ENCODE results near the gene GPHA2. TPM values are rescaled to one million over a fixed set of nuclear protein-coding genes. Genes with fewer than 3 reads are reported as not detected.

GPHA2 gene
- total and polyA plus RNA-seq, 2 of the 13 experiments (the other 11 are each of a cell fraction or from before 2014, with no cell fraction given), result 13.0 to 19.1 TPM

GRCh38 chr11:64888729-64889511 lies 46.8 kb downstream of the GPHA2 start (continued):
- peak; percentile 21; the same call in 1 of the 2 replicates for TF ChIP-seq POGK (CRISPR knock-in tag; conservative IDR thresholded peaks at IDR 0.05)
- TF ChIP-seq CBX1 (IDR thresholded peaks at IDR 0.05; ENCODE audit: low read depth), result peak; percentile 22
- TF ChIP-seq SP2 (CRISPR knock-in tag; IDR thresholded peaks at IDR 0.05), result no peak
- TF ChIP-seq AGO2 (optimal IDR thresholded peaks at IDR 0.05; ENCODE audit: low read depth, low read length), result peak; percentile 82
- peak; percentile 23; the same call in 1 of the 2 replicates for TF ChIP-seq ZNF878 (CRISPR knock-in tag; IDR thresholded peaks at IDR 0.05)
- TF ChIP-seq ZMYM3 (CRISPR knock-in tag; IDR thresholded peaks at IDR 0.05), result 0 out of 2 replicates have a peak, but pooled peaks have one; percentile 49
- TF ChIP-seq GMEB2 (CRISPR knock-in tag; IDR thresholded peaks at IDR 0.05; ENCODE audit: low read depth), result no peak
- peak; percentile 45; the same call in 1 of the 2 replicates for TF ChIP-seq PAXIP1 (CRISPR knock-in tag; conservative IDR thresholded peaks at IDR 0.05)
- 0 out of 2 replicates have a peak, but pooled peaks have one; percentile 38 for TF ChIP-seq ZNF782 (CRISPR knock-in tag; IDR thresholded peaks at IDR 0.05; ENCODE audit: borderline replicate concordance)
- peak; percentile 35; the same call in 1 of the 2 replicates for TF ChIP-seq ZNF687 (CRISPR knock-in tag; IDR thresholded peaks at IDR 0.05)
- 0 out of 2 replicates have a peak, but pooled peaks have one; percentile 32 for TF ChIP-seq ZNF605 (CRISPR knock-in tag; IDR thresholded peaks at IDR 0.05)
- TF ChIP-seq ATF2 (CRISPR knock-in tag; IDR thresholded peaks at IDR 0.05), result no peak
- peak; percentile 62 for TF ChIP-seq HNRNPH1 (optimal IDR thresholded peaks at IDR 0.05; ENCODE audit: low read depth, low read length)
- TF ChIP-seq U2AF2 (IDR thresholded peaks at IDR 0.05; ENCODE audit: low read depth, low read length), result no peak
- TF ChIP-seq ZSCAN31 (CRISPR knock-in tag; IDR thresholded peaks at IDR 0.05; ENCODE audit: low read depth), result 0 out of 2 replicates have a peak, but pooled peaks have one; percentile 44

All from HepG2 (cell line).